Activated CD8-positive, alpha-beta T cell treated with anti-CD3 and anti-CD28 coated beads for 36 hours (primary cell): ENCODE results near the gene NOTCH2. TPM values are rescaled to one million over a fixed set of nuclear protein-coding genes. Genes with fewer than 3 reads are reported as not detected.
A peak's percentile ranks its signal among the peaks of the same experiment; 100 is the strongest.
"Not testable (repeated sequence)": the region's sequence is repeated elsewhere in the genome, so short reads cannot be mapped to it uniquely, and the experiment has no call there.

ENCODE experiments used
- ATAC-seq: fragments of 200-7000 bp; cut with Tn5 transposase; one replicate; pipeline ENCODE4 v1.10.0; 2021; ENCODE audit warnings: mild to moderate bottlenecking, moderate library complexity
- CTCF ChIA-PET: fragments of 350-600 bp; sonication (Branson Sonifier 250); formaldehyde crosslinking; loops from one replicate; lab custom pipeline; 2021; ENCODE audit warnings: antibody characterized with exemption; lab: Charles Lee
- POLR2A ChIA-PET: fragments of 350-600 bp; sonication (Branson Sonifier 250); formaldehyde crosslinking; loops from one replicate; lab custom pipeline; 2021; ENCODE audit warnings: antibody characterized with exemption; lab: Charles Lee
- DNase-seq: peaks from one replicate; pipeline ENCODE4 v3.0.0-alpha.2; 2020
- H3K27ac Mint-ChIP-seq: one replicate; pipeline ENCODE4 v1.8.0; 2021; ENCODE audit warnings: mild to moderate bottlenecking, mixed read lengths
- H3K27me3 Mint-ChIP-seq: one replicate; pipeline ENCODE4 v1.8.0; 2021; ENCODE audit warnings: mixed read lengths
- H3K36me3 Mint-ChIP-seq: one replicate; pipeline ENCODE4 v1.8.0; 2021; ENCODE audit warnings: low read depth, mixed read lengths
- H3K4me1 Mint-ChIP-seq: one replicate; pipeline ENCODE4 v1.8.0; 2021; ENCODE audit warnings: low read depth, mixed read lengths
- H3K4me3 Mint-ChIP-seq: one replicate; pipeline ENCODE4 v1.8.0; 2021; ENCODE audit warnings: mild to moderate bottlenecking, moderate library complexity, mixed read lengths
- H3K9me3 Mint-ChIP-seq: one replicate; pipeline ENCODE4 v1.8.0; 2021; ENCODE audit warnings: mixed read lengths
- intact Hi-C: fragments of 100-400 bp; cut with micrococcal nuclease; formaldehyde crosslinking; loops from one replicate; pipeline ENCODE4 v1.10.0; 2022
- total RNA-seq, 2 experiments: library from RNA; stranded (reverse); gene quantifications; one replicate each; pipeline ENCODE4 v1.2.3, GENCODE V29; 2021
- TF ChIP-seq, protein P1 (sequence below): fragments of 200-600 bp; IDR thresholded peaks from one replicate; pipeline ENCODE4 v1.8.0; 2022; ENCODE audit warnings: antibody characterized with exemption, mild to moderate bottlenecking

NOTCH2 gene
- total RNA-seq, 2 experiments from 2014 or later, result 37.6 to 41.3 TPM

DNA sequence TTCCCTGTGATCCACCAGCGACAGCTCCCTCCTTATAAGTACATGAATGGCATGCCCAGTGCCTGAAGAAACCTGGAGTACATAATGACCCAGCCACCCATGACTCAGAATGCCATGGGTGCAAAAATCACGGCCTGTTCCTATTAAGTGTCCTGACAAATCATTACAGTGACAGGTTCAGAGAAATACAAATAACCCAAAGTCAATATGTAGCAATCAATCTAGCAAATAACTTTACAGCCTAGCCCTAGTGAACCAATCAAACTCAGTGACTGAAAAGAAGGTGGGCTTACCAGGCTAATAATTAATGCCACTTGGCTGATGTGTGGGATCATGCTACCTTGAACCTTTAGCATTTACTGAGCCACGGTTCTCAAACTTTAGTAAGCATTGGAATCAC is 37.2 kb downstream of the NOTCH2 start:
- CTCF ChIA-PET, ATAC-seq, H3K4me3 Mint-ChIP-seq, POLR2A ChIA-PET, H3K9me3 Mint-ChIP-seq, H3K27ac Mint-ChIP-seq, DNase-seq, intact Hi-C loops, H3K27me3 Mint-ChIP-seq, H3K4me1 Mint-ChIP-seq, H3K36me3 Mint-ChIP-seq: not testable (repeated sequence)

DNA sequence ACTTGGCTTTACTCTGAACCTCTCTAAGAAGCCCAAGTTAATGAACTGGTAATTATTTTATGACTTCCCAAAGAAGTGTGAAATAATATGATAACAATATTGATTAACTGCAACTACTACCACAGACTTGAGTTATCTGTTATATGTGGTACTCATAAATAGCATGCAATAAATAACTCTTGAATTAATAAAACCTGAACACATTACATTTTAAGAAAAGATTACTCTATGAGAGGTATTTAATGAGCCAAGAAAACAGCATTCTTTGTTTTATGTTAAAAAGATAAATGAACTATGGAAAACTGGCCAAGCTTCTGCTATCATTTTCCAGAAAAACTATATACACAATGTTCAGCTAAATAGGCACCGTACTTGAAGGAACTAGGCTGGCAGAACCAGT is 45.7 kb downstream of the NOTCH2 start:
- intact Hi-C loops, CTCF ChIA-PET, H3K4me1 Mint-ChIP-seq, H3K9me3 Mint-ChIP-seq, H3K36me3 Mint-ChIP-seq, DNase-seq, POLR2A ChIA-PET, ATAC-seq, H3K27ac Mint-ChIP-seq, H3K4me3 Mint-ChIP-seq, H3K27me3 Mint-ChIP-seq: not testable (repeated sequence)

DNA sequence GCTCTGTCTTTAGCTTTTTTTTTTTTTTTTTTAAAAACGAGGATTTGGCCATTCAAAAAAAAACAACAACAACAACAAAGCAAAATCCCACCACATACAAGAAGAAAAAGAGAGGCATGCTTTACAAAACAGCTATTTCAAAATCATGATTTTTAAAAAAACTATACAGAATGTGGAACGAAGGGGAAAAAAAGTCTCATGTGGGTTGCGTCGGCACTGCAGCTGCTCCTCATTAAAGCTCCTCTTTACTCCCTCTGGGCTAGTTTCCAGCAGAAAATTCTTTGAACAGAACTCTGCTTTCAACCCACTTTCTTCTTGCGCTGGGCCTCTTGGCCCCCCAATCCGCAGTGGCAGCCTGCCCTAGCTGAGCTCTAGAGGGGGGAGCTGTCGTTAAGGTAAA is 54.5 kb downstream of the NOTCH2 start:
- DNase-seq, CTCF ChIA-PET, POLR2A ChIA-PET, H3K27me3 Mint-ChIP-seq, H3K4me1 Mint-ChIP-seq, H3K9me3 Mint-ChIP-seq, H3K4me3 Mint-ChIP-seq, ATAC-seq, intact Hi-C loops, H3K36me3 Mint-ChIP-seq, H3K27ac Mint-ChIP-seq: not testable (repeated sequence)

DNA sequence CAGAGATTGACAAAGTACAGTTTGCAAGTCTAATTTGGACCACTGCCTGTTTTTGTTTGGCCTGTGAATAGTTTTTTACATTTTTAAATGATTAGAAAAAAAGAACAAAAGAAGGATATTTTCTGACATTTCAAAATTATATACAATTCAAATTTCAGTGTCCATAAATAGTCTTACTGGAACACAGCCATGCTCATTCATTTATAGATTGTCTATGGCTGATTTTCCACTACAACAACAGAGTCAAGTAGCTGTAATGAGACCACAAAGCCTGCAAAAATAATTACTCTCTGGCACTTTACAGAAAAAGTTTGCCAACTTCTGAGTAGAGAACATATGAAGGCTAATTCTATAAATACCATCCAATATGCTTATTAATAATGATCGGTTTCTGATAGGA is 61.1 kb downstream of the NOTCH2 start:
- H3K4me3 Mint-ChIP-seq, POLR2A ChIA-PET: not testable (repeated sequence)

DNA sequence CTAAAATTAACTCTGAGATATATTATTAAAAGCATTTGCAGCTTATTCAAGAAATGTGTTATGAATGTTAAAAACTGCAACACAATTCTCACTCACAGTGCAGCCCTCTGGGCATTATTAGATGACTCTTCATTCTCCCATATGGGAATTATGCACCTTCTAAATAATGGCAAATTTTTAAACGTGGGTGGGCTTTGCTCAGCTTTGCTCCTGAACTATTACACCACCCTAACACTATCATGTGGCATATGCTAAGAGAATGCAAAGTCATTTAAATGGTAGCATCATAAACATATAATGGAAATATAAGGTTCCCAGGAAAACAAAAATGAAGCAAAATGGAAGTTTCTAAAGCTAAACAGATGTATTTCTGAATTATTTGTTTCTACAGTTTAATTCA is 61.6 kb downstream of the NOTCH2 start:
- H3K27me3 Mint-ChIP-seq, H3K4me1 Mint-ChIP-seq, H3K4me3 Mint-ChIP-seq, ATAC-seq, CTCF ChIA-PET, POLR2A ChIA-PET, H3K27ac Mint-ChIP-seq, H3K9me3 Mint-ChIP-seq, intact Hi-C loops, H3K36me3 Mint-ChIP-seq, DNase-seq: not testable (repeated sequence)

More for the DNA sequence above, 61.1 kb downstream of the NOTCH2 start:
- H3K4me1 Mint-ChIP-seq, H3K27ac Mint-ChIP-seq, H3K36me3 Mint-ChIP-seq, ATAC-seq, H3K27me3 Mint-ChIP-seq, intact Hi-C loops, DNase-seq, CTCF ChIA-PET, H3K9me3 Mint-ChIP-seq: not testable (repeated sequence)

DNA sequence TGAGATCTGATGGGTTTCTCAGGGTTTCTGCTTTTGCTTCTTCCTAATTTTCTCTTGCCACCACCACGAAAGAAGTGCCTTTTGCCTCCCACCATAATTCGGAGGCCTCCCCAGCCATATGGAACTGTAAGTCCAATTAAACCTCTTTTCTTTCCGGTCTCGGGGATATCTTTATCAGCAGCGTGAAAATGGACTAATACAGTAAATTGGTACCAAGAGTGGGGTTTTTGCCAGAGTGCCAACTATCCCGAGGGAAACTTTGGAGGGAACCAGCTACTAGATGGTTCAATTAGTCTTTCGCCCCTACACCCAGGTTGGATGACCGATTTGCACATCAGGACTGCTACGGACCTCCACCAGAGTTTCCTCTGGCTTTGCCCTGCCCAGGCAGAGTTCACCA is 68.4 kb downstream of the NOTCH2 start:
- DNase-seq, H3K4me1 Mint-ChIP-seq, H3K27ac Mint-ChIP-seq, ATAC-seq, H3K9me3 Mint-ChIP-seq, intact Hi-C loops, H3K27me3 Mint-ChIP-seq, POLR2A ChIA-PET, CTCF ChIA-PET, H3K4me3 Mint-ChIP-seq: not testable (repeated sequence)
- H3K36me3 Mint-ChIP-seq, result peaks cover 15% of the 10 kb centered on the region

DNA sequence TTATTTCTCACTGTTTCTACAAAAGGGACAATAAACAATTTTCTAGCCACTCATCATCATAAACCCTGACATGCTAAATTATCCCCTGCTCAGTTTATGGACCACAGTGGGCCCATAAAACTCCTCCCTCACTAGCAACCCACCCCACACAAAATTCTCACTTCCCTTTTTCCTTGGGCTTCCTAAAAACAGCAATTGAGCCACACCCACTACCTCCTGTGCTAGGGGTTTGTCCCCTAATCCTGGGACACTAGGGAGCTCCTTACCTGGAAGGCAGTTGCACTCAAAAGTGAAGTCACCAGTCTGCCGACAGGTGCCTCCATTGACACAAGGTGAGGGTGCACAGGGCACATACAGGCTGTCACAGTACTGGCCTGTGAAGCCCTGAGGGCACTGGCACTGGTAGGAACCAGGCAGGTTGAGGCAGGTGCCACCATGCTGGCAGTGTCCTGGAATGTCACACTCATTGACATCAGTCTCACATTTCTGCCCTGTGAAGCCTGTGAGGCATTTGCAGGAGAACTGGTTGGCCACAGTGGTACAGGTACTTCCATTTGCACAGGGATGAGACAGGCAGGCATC is 72.6 kb downstream of the NOTCH2 start:
- not testable (repeated sequence) for H3K27me3 Mint-ChIP-seq, ATAC-seq
- peaks cover 12% of the 10 kb centered on the region for H3K36me3 Mint-ChIP-seq

DNA sequence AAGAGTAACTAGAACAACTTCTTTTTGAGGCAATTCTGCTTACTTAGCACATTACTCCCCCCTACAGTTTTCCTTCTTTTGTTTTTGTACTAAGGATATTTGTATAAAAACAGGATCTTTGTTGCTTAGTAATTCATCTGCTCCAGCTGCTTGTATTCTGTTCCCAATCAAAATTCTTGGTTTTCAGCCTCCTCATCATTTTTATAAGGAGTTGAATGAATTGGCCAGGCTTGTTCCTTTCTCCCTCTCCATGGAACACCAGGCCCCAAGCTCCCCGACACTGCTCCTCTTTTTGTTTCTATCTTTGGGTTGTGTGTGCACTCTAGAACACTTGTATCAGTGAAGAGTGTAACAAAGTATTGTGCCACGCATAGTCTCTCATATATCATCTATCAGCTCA is 73.5 kb downstream of the NOTCH2 start:
- POLR2A ChIA-PET, H3K4me3 Mint-ChIP-seq, H3K9me3 Mint-ChIP-seq, DNase-seq, ATAC-seq, H3K36me3 Mint-ChIP-seq, intact Hi-C loops, H3K27me3 Mint-ChIP-seq, H3K27ac Mint-ChIP-seq, H3K4me1 Mint-ChIP-seq, CTCF ChIA-PET: not testable (repeated sequence)

More for the DNA sequence above, 72.6 kb downstream of the NOTCH2 start:
- intact Hi-C loops, H3K4me3 Mint-ChIP-seq, H3K27ac Mint-ChIP-seq, CTCF ChIA-PET, DNase-seq, H3K4me1 Mint-ChIP-seq, H3K9me3 Mint-ChIP-seq, POLR2A ChIA-PET: not testable (repeated sequence)

DNA sequence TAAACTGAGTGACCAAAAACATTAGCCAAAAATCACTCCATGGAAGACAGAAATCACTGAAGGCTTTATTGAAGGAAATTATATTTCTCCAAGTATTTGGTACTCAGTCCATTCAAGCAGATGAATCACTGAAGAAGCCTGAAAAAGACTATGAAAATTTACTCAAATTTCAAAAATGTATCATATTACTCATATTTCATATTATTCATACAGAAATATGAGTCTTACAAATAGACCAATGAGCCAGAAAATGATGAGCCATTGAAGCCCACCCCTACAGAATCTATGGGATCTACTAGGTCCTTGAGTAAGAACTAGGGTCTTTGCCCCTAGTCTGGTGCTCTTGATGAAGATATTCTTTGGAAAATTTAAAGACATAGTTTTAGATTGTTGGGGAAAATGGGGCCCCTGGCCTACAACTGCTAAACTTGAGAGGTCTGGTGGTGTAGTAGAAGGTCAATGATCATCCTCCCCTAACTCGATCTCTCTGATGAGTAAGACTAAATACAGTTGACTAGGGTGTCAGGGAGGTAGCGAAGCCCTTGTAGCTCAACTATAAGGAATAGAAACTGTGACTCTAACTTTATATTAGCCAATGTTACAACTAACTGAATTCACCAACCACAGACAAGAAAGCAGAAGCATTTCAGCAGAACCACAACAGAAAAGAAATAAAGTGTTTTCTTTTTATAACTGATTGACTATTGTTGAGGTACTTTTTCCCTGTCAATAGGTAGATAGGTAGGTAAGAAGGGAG is 81.0 kb downstream of the NOTCH2 start:
- TF ChIP-seq, protein P1, sequence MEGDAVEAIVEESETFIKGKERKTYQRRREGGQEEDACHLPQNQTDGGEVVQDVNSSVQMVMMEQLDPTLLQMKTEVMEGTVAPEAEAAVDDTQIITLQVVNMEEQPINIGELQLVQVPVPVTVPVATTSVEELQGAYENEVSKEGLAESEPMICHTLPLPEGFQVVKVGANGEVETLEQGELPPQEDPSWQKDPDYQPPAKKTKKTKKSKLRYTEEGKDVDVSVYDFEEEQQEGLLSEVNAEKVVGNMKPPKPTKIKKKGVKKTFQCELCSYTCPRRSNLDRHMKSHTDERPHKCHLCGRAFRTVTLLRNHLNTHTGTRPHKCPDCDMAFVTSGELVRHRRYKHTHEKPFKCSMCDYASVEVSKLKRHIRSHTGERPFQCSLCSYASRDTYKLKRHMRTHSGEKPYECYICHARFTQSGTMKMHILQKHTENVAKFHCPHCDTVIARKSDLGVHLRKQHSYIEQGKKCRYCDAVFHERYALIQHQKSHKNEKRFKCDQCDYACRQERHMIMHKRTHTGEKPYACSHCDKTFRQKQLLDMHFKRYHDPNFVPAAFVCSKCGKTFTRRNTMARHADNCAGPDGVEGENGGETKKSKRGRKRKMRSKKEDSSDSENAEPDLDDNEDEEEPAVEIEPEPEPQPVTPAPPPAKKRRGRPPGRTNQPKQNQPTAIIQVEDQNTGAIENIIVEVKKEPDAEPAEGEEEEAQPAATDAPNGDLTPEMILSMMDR, result no peak
- peak overlapping the region; percentile 84 for H3K27ac Mint-ChIP-seq
- ChIA-PET POLR2A (no interaction called here), CTCF (interaction anchor here (0.6 to 3.8 kb wide), 2 partner anchors 20 to 118 kb away, joined by 3 to 24 read pairs; no protein-coding TSS in a partner anchor)
- intact Hi-C loops, result no loop called here
- peaks cover 34% of the 10 kb centered on the region for H3K4me1 Mint-ChIP-seq
- no peaks in the 10 kb centered on the region for H3K27me3 Mint-ChIP-seq
- H3K36me3 Mint-ChIP-seq, result peaks cover 19% of the 10 kb centered on the region
- DNase-seq, result peak; percentile 35
- H3K9me3 Mint-ChIP-seq, result no peaks in the 10 kb centered on the region
- peak overlapping the region; percentile 52 for H3K4me3 Mint-ChIP-seq
- ATAC-seq, result peak; percentile 80
